HEK293T (cell line): ENCODE measurements around the gene SEPTIN1.
A peak's percentile ranks its signal among the peaks of the same experiment; 100 is the strongest.

Source experiments
- CTCF ChIA-PET: fragments of 350-600 bp; formaldehyde crosslinking; extraction: SDS; loops from one replicate; lab custom pipeline; 2021; ENCODE audit warnings: antibody characterized with exemption, inconsistent platforms; lab: Yijun Ruan, JAX
- POLR2A ChIA-PET: fragments of 350-600 bp; formaldehyde crosslinking; extraction: SDS; loops from one replicate; lab custom pipeline; 2020; ENCODE audit warnings: antibody characterized with exemption, inconsistent platforms; lab: Yijun Ruan, JAX
- DNase-seq: peaks from one replicate; pipeline ENCODE4 v3.0.0; 2012; ENCODE audit warnings: mixed read lengths; ENCODE audit errors: extremely low spot score
- ARNT ChIP-seq: fragments of 450-650 bp; IDR thresholded peaks from 2 replicates; pipeline ENCODE4 v1.6.1; 2017; ENCODE audit warnings: mild to moderate bottlenecking
- BHLHE40 ChIP-seq: fragments of 450-650 bp; IDR thresholded peaks from 2 replicates; pipeline ENCODE4 v1.6.1; 2016; ENCODE audit warnings: mild to moderate bottlenecking, moderate library complexity, borderline replicate concordance
- CTBP1 ChIP-seq: fragments of 450-650 bp; IDR thresholded peaks from 2 replicates; pipeline ENCODE4 v1.6.1; 2016; ENCODE audit warnings: borderline replicate concordance
- ELF4 ChIP-seq: fragments of 450-650 bp; IDR thresholded peaks from 2 replicates; pipeline ENCODE4 v1.6.1; 2017; ENCODE audit warnings: antibody characterized with exemption
- FOXA1 ChIP-seq: fragments of 450-650 bp; IDR thresholded peaks from 2 replicates; pipeline ENCODE4 v1.6.1; 2016; ENCODE audit warnings: mild to moderate bottlenecking
- FOXK2 ChIP-seq: fragments of 450-650 bp; IDR thresholded peaks from 2 replicates; pipeline ENCODE4 v1.6.1; 2016; ENCODE audit warnings: mild to moderate bottlenecking
- FOXM1 ChIP-seq: fragments of 450-650 bp; IDR thresholded peaks from 2 replicates; pipeline ENCODE4 v1.6.1; 2017; ENCODE audit warnings: mild to moderate bottlenecking, borderline replicate concordance
- HDGF ChIP-seq: fragments of 450-650 bp; IDR thresholded peaks from 2 replicates; pipeline ENCODE4 v1.6.1; 2017; ENCODE audit warnings: antibody characterized with exemption, borderline replicate concordance
- L3MBTL2 ChIP-seq: fragments of 450-650 bp; conservative IDR thresholded peaks from 2 replicates; pipeline ENCODE4 v1.6.1; 2016; ENCODE audit warnings: mild to moderate bottlenecking
- LEF1 ChIP-seq: fragments of 450-650 bp; IDR thresholded peaks from 2 replicates; pipeline ENCODE4 v1.6.1; 2017; ENCODE audit warnings: mild to moderate bottlenecking, borderline replicate concordance
- NFRKB ChIP-seq: fragments of 450-650 bp; IDR thresholded peaks from 2 replicates; pipeline ENCODE4 v1.6.1; 2016; ENCODE audit warnings: mild to moderate bottlenecking, moderate library complexity
- PKNOX1 ChIP-seq: fragments of 450-650 bp; IDR thresholded peaks from 2 replicates; pipeline ENCODE4 v1.6.1; 2016
- SP1 ChIP-seq: fragments of 450-650 bp; IDR thresholded peaks from 2 replicates; pipeline ENCODE4 v1.6.1; 2017
- SUZ12 ChIP-seq: fragments of 450-650 bp; IDR thresholded peaks from 2 replicates; pipeline ENCODE4 v1.6.1; 2016; ENCODE audit warnings: mild to moderate bottlenecking
- TARDBP ChIP-seq: fragments of 450-650 bp; IDR thresholded peaks from 2 replicates; pipeline ENCODE4 v1.6.1; 2016
- ZNF384 ChIP-seq: fragments of 450-650 bp; IDR thresholded peaks from 2 replicates; pipeline ENCODE4 v1.6.1; 2016

Gene SEPTIN1, protein sequence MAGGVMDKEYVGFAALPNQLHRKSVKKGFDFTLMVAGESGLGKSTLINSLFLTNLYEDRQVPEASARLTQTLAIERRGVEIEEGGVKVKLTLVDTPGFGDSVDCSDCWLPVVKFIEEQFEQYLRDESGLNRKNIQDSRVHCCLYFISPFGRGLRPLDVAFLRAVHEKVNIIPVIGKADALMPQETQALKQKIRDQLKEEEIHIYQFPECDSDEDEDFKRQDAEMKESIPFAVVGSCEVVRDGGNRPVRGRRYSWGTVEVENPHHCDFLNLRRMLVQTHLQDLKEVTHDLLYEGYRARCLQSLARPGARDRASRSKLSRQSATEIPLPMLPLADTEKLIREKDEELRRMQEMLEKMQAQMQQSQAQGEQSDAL

GRCh38 chr16:30382111-30382881 lies at the start of gene SEPTIN1:
TSS of gene SEPTIN1 (minus strand) at chr16:30382561. CDS start at chr16:30382542, 19 bp downstream.
- TF ChIP-seq HDGF (no peak), FOXM1 (no peak), NFRKB (no peak), FOXA1 (no peak), L3MBTL2 (no peak), FOXK2 (no peak), PKNOX1 (no peak), LEF1 (no peak), BHLHE40 (no peak), ARNT (no peak)
- ChIA-PET CTCF (interaction anchor here (1.0 kb wide), 1 partner anchor 25 kb away, joined by 3 read pairs; the partner anchor contains the start of gene ZNF771), POLR2A (interaction anchor here (1.0 to 9.4 kb wide), 5 partner anchors 9 to 27 kb away, joined by 3 to 75 read pairs (median 9); partner anchors contain the start of genes CD2BP2, ZNF48 and ZNF771)
- DNase-seq: no peak

- TF ChIP-seq FOXA1 (no peak), L3MBTL2 (peak; percentile 97)
- POLR2A ChIA-PET: interaction anchor here (0.6 to 2.9 kb wide), 58 partner anchors 9 to 465 kb away, joined by 3 to 50 read pairs (median 5); partner anchors contain the start of genes ALDOA, CD2BP2, SEPHS2 and SRCAP
- CTCF ChIA-PET: interaction anchor here (0.8 to 2.4 kb wide), 28 partner anchors 10 to 338 kb away, joined by 3 to 24 read pairs (median 6); partner anchors contain the start of genes TBX6, ZNF48, ZNF688 and ZNF747
- no peak for DNase-seq
Measured at GRCh38 chr16:30430428-30430970, 48.1 kb upstream of the SEPTIN1 start.

DNA sequence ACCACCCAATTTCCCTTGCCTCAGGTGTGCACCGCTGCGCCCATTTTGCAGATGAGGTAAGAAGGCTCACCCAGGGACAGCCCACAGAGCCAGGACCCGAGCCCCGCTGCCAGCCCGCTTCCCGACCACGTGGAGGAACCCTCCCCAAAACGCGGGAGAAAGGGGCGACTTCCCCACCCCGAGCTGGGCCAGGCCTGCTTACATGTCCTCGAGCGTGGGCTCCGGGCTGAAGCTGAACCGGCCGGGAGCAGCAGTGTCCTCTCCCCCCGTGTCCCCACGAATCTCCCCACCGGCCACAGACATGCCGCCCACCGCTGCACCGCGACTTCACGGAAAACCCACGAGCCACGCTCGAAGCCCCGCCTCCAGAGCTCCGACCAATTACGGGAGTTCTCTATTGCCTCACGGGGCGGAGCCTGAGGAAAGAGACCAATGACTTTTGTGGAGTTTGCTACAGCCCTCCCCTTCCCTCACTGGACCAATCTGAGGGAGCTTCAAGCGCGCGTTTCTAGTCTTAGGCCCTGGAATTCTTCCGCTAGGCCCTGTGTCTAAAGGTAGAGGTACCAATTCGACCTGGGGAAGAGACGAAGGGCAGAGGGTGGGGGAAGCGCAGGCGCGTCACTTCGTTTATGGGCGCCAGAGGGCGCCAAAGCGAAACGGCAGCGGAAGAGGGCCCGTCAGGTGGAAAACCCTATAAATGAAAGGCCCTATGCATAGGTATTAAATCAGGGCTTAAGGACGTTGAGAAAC lies 47.5 kb upstream of the SEPTIN1 start, which contains the start of gene DCTPP1:
TSS of gene DCTPP1 (minus strand) at position 353 of the 750 bp plus-strand sequence. CDS start at position 303, 50 bp downstream.
- DNase-seq: peak; percentile 98
- ChIA-PET CTCF (interaction anchor here (0.6 to 2.4 kb wide), 46 partner anchors 9 to 369 kb away, joined by 3 to 24 read pairs (median 4); partner anchors contain the start of genes CORO1A, SEPHS2, TBX6 and ZNF48), POLR2A (interaction anchor here (0.6 to 2.9 kb wide), 59 partner anchors 9 to 466 kb away, joined by 3 to 50 read pairs (median 5); partner anchors contain the start of genes ALDOA, CD2BP2, SEPHS2 and SRCAP)
- no peak for TF ChIP-seq ARNT
- no peak for TF ChIP-seq SUZ12
- TF ChIP-seq SP1: no peak
- no peak for TF ChIP-seq LEF1
- TF ChIP-seq BHLHE40: no peak
- peak; percentile 97 for TF ChIP-seq L3MBTL2
- no peak for TF ChIP-seq PKNOX1
- no peak; the same call in 1 of the 2 replicates for TF ChIP-seq ELF4
- TF ChIP-seq FOXA1: no peak
- TF ChIP-seq TARDBP: peak; percentile 94
- peak; percentile 70; the same call in 1 of the 2 replicates for TF ChIP-seq CTBP1
- TF ChIP-seq NFRKB: no peak
- TF ChIP-seq ZNF384: no peak
- TF ChIP-seq HDGF: no peak
- TF ChIP-seq FOXK2: no peak
- no peak for TF ChIP-seq FOXM1

DNA sequence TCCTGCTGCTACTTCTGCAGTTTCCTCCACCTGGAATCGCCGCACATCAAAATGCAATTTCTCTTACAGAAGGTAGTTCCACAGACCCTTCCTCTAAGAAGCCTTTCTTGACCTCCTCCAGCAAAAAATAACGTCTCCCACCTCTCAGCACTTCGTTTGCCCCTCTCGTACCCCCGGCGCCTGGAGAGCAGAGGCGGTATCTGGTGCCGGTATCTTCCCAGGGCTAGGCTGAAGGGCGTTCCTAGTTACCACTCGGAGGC lies 47.0 kb upstream of the SEPTIN1 start:
- TF ChIP-seq PKNOX1: no peak
- TF ChIP-seq BHLHE40: no peak
- no peak for TF ChIP-seq ZNF384
- no peak for TF ChIP-seq FOXA1
- no peak for TF ChIP-seq FOXM1
- TF ChIP-seq CTBP1: 0 out of 2 replicates have a peak, but pooled peaks have one; percentile 43
- DNase-seq: peak; percentile 40
- CTCF ChIA-PET: interaction anchor here (0.6 to 2.4 kb wide), 46 partner anchors 8 to 369 kb away, joined by 3 to 24 read pairs (median 4); partner anchors contain the start of genes CORO1A, SEPHS2, TBX6 and ZNF48
- POLR2A ChIA-PET: interaction anchor here (0.6 to 2.9 kb wide), 56 partner anchors 9 to 466 kb away, joined by 3 to 50 read pairs (median 5); partner anchors contain the start of genes ALDOA, CD2BP2, SEPHS2 and SRCAP

DNA sequence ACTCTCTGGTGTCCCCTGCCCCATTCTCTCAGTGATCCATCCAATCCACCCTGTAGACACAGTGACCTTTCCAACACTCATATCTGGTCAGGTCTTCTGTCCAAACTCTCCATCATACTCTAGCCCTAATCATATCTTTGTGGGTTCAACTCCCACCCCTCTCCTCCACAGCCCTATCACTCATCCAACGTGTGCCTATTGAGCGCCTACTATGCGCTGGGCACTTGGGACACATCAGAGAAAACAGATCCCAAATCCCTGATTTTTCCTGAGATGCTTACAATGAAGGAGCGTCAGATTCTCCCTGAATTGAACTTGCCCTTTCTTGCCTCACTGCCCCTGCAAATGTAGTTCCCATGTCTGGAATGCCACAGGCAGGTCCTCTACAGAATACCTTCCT lies 45.7 kb upstream of the SEPTIN1 start:
- ChIA-PET CTCF (no interaction called here), POLR2A (interaction anchor here (1.0 kb wide), 1 partner anchor 182 kb away, joined by 3 read pairs; the partner anchor contains the start of gene ZNF689)
- no peak for TF ChIP-seq NFRKB
- TF ChIP-seq BHLHE40: no peak
- no peak for TF ChIP-seq LEF1
- TF ChIP-seq L3MBTL2: no peak
- DNase-seq: no peak
